ENCODE data around the gene SLC27A4. TPM values are rescaled to one million over a fixed set of nuclear protein-coding genes. Genes with fewer than 3 reads are reported as not detected.
"Not testable (repeated sequence)": the region's sequence is repeated elsewhere in the genome, so short reads cannot be mapped to it uniquely, and the experiment has no call there.

SLC27A4 gene
- total and polyA plus RNA-seq, 9 donors, result 4.8 to 22.4 (median 10.8) TPM

DNA sequence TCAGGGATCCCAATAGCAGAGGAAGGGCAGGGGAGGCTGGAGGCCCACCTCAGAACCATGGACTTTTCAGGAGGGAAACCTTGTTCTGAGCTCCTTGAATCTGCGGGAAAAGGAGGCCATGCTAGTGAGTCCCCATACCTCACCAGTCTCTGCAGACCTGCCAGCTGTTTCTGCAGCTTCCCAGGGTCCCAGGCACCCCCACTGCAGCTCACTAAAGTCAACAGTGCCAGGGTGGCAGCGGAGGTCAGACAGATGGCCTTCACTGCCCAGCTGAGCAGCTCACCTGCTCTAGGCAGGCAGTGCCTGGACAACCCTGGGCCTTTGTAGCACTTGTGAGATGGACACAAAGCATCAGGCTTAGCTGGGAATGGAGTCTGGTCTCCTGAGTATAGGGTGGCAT lies 4.4 kb upstream of the SLC27A4 start:
- Histone ChIP-seq H3K36me3 (no peaks in the 10 kb centered on the region), H3K27ac (no peak overlapping the region), H3K4me3 (no peak overlapping the region), H3K27me3 (no peaks in the 10 kb centered on the region), H3K9me3 (no peaks in the 10 kb centered on the region), H3K4me1 (ENCODE audit: insufficient read depth) (no peaks in the 10 kb centered on the region)
- WGBS, 3 donors, result 76 to 87% (median 81%) methylated on average over 2 of the region's 2 CpGs
- DNase-seq, result no peak
- intact Hi-C loops (cut with DNase I), result no loop called here
- TF ChIP-seq POLR2A (IDR thresholded peaks at IDR 0.05), result no peak
- TF ChIP-seq, protein P1, sequence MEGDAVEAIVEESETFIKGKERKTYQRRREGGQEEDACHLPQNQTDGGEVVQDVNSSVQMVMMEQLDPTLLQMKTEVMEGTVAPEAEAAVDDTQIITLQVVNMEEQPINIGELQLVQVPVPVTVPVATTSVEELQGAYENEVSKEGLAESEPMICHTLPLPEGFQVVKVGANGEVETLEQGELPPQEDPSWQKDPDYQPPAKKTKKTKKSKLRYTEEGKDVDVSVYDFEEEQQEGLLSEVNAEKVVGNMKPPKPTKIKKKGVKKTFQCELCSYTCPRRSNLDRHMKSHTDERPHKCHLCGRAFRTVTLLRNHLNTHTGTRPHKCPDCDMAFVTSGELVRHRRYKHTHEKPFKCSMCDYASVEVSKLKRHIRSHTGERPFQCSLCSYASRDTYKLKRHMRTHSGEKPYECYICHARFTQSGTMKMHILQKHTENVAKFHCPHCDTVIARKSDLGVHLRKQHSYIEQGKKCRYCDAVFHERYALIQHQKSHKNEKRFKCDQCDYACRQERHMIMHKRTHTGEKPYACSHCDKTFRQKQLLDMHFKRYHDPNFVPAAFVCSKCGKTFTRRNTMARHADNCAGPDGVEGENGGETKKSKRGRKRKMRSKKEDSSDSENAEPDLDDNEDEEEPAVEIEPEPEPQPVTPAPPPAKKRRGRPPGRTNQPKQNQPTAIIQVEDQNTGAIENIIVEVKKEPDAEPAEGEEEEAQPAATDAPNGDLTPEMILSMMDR (IDR thresholded peaks at IDR 0.05), result no peak
- no peak for TF ChIP-seq EP300 (IDR thresholded peaks at IDR 0.05)

DNA sequence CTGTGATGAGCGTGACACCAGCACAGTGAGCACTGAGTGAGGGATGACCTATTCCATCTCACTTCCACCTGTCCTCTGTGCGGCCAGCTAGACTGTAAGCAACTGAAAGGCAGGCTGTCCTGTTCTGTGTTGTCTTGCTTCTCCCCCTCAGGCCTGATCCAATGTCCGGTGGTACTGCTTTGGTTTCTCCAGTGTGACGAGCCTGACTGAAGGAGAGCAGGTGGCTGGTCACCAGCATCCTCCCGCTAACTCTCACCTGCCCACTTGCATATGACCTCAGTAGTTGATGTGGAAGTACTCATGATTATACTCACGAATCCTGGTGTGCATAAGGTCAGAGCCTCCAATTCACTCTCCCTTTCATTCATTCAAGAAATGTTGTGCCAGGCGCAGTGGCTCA lies 2.4 kb upstream of the SLC27A4 start:
- H3K4me1 ChIP-seq (ENCODE audit: insufficient read depth), result peaks cover 4% of the 10 kb centered on the region
- TF ChIP-seq, protein P1 (IDR thresholded peaks at IDR 0.05), result no peak
- TF ChIP-seq EP300 (IDR thresholded peaks at IDR 0.05) (no peak), POLR2A (IDR thresholded peaks at IDR 0.05) (no peak)
- 88 to 92% (median 91%) methylated on average over 7 of the region's 7 CpGs for WGBS, 3 donors
- H3K36me3 ChIP-seq, result no peaks in the 10 kb centered on the region
- no peaks in the 10 kb centered on the region for H3K9me3 ChIP-seq
- no peak overlapping the region for H3K27ac ChIP-seq
- intact Hi-C loops (cut with DNase I), result loop anchor here in 1 of 4 donors (2.0 kb wide), 1 partner anchor 49 kb away; no protein-coding TSS in a partner anchor
- no peak for DNase-seq
- no peaks in the 10 kb centered on the region for H3K27me3 ChIP-seq
- H3K4me3 ChIP-seq, result no peak overlapping the region

DNA sequence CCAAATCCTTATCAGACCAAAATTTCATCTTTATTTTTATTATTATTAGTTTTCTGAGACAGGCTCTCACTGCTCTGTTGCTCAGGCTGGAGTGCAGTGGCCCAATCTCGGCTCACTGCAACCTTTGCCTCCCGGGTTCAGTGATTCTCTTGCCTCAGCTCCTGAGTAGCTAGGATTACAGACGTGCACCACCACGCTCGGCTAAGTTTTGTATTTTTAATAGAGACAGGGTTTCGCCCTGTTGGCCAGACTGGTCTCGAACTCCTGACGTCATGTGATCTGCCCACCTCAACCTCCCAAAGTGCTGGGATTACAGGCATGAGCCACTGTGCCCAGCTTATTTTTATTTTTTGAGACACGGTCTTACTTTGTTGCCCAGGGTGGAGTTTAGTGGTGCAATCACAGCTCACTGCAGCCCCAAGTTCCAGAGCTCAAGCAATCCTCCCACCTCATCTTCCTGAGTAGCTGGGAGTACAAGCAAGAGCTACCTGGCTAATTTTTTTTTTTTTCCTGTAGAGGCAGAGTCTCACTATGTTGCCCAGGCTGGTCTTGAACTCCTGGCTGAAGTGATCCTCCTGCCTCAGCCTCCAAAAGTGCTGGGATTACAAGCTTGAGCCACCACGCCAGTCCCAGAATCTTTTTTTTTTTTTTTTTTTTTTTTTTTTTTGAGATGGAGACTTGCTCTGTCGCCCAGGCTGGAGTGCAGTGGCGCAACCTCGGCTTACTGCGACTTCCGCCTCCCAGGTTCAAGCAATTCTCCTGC lies 1.3 kb upstream of the SLC27A4 start:
- intact Hi-C loops (cut with DNase I), result loop anchor here in 1 of 4 donors (2.0 kb wide), 1 partner anchor 50 kb away; no protein-coding TSS in a partner anchor
- not testable (repeated sequence) for H3K4me1 ChIP-seq (ENCODE audit: insufficient read depth); H3K36me3 ChIP-seq; DNase-seq; H3K4me3 ChIP-seq; H3K27ac ChIP-seq; H3K27me3 ChIP-seq; H3K9me3 ChIP-seq
- 90 to 95% (median 91%) methylated on average over 15 of the region's 15 CpGs for WGBS, 3 donors

DNA sequence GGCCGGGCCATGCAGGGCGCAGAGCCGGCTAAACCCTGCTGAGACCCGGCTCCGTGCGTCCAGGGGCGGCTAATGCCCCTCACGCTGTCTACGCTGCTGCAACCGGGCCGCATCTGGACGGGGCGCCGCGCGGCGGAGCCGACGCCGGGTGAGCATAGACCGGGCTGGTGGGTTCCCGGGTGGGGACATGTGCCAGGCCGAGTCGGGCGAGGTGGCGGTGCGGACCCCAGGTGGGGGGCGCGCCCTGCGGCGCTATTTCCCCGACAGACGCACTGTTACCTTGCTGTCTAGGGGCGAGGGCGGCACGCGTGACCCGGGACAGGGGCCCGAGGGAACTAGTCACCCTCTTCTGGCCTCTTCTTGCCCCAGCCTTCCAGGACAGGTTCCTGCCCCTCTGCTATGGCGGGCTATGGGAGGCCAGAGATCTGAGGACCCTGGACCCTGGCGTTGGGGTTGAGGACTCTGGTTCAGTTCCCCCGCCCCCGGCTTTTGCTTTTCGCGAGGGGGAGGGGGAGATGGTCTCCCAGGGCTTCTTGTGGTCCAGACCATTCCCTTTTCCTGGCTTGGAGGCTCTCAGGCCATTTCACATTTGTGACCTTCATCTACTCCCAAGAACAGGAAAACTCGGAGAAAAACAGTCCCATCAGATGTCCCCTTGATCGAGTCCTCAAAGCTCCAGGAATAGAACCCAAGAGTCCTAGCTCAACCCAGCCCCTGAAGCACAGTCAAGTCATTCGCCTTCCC lies 536 bp downstream of the SLC27A4 start:
- intact Hi-C loops (cut with DNase I), result no loop called here
- 1 to 4% (median 1%) methylated on average over 21 to 48 of the region's 48 CpGs for WGBS, 3 donors
- DNase-seq, result peak in 2 of 5 donors; percentile 42 to 57
- Histone ChIP-seq H3K4me1 (ENCODE audit: insufficient read depth) (peaks cover 4% of the 10 kb centered on the region), H3K9me3 (no peaks in the 10 kb centered on the region), H3K36me3 (no peaks in the 10 kb centered on the region), H3K4me3 (peak overlapping the region; percentile 60), H3K27ac (no peak overlapping the region), H3K27me3 (no peaks in the 10 kb centered on the region)
- TF ChIP-seq EP300 (IDR thresholded peaks at IDR 0.05) (no peak), POLR2A (IDR thresholded peaks at IDR 0.05) (no peak)
- TF ChIP-seq, protein P1 (IDR thresholded peaks at IDR 0.05), result no peak

Measured in ovary (tissue), 9 donors.